Endothelial cell (in vitro differentiated cells): ENCODE data around the gene DDC. TPM values are rescaled to one million over a fixed set of nuclear protein-coding genes. Genes with fewer than 3 reads are reported as not detected.

Experiments
- DNase-seq: peaks from one replicate; pipeline ENCODE4 v3.0.0; 2021; ENCODE audit warnings: low spot score
- H3K27ac Mint-ChIP-seq: one replicate; pipeline ENCODE4 v1.8.0; 2021; ENCODE audit warnings: mixed read lengths, inconsistent platforms; ENCODE audit not compliant: unreplicated experiment
- H3K27me3 Mint-ChIP-seq: one replicate; pipeline ENCODE4 v1.8.0; 2021; ENCODE audit warnings: mild to moderate bottlenecking, moderate library complexity, mixed read lengths, inconsistent platforms; ENCODE audit not compliant: unreplicated experiment
- H3K36me3 Mint-ChIP-seq: one replicate; pipeline ENCODE4 v1.8.0; 2021; ENCODE audit warnings: mild to moderate bottlenecking, low read depth, mixed read lengths, inconsistent platforms; ENCODE audit not compliant: unreplicated experiment
- H3K4me1 Mint-ChIP-seq: one replicate; pipeline ENCODE4 v1.8.0; 2021; ENCODE audit warnings: mild to moderate bottlenecking, mixed read lengths, inconsistent platforms; ENCODE audit not compliant: unreplicated experiment
- H3K4me3 Mint-ChIP-seq: one replicate; pipeline ENCODE4 v1.8.0; 2021; ENCODE audit warnings: mild to moderate bottlenecking, mixed read lengths, inconsistent platforms; ENCODE audit not compliant: unreplicated experiment
- H3K9me3 Mint-ChIP-seq: one replicate; pipeline ENCODE4 v1.8.0; 2021; ENCODE audit warnings: mixed read lengths, inconsistent platforms; ENCODE audit not compliant: unreplicated experiment
- total RNA-seq: library from RNA; stranded (reverse); fragmentation: NEBNext Ultra II Directional; extraction: Animal tissue kit (Norgen Biotek cat#: 25700); gene quantifications from one replicate; pipeline ENCODE4 v1.2.1, GENCODE V29; 2021; ENCODE audit not compliant: unreplicated experiment
- TF ChIP-seq, protein P1 (sequence below): fragments of 200-600 bp; sonication (generic); IDR thresholded peaks from one replicate; pipeline ENCODE4 v1.5.0; 2021; ENCODE audit warnings: antibody characterized with exemption; ENCODE audit not compliant: unreplicated experiment

DDC gene
- total RNA-seq, 1 donor from 2014 or later = not detected

DNA sequence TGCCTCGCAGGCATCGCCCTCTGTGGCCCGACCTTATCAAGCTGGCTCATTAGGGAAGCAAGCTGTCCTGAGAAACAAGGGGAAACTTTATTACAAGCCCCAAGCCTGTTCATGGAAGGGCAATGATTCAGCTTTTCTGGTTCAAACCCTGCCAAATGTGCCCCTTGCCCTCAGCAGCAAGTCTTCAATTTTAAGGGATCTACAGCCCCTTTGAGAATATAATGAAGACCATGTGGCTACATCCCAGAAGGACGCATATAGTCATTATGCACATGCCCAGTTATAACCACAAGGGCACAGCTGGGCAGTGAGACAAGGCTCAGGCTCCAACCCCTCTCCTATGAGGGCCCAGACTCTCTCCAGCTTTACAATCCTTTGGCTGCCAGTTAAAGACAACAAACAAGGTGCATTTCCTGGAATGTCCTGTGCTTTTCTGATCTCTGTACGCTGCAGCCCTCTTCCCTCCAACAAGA, 56.7 kb downstream of the DDC start:
- Mint-ChIP-seq H3K27me3 (no peaks in the 10 kb centered on the region), H3K36me3 (peaks cover 3% of the 10 kb centered on the region), H3K9me3 (no peaks in the 10 kb centered on the region), H3K4me1 (peaks cover 4% of the 10 kb centered on the region), H3K27ac (no peak overlapping the region), H3K4me3 (no peak overlapping the region)
- no peak for DNase-seq
- TF ChIP-seq, protein P1, sequence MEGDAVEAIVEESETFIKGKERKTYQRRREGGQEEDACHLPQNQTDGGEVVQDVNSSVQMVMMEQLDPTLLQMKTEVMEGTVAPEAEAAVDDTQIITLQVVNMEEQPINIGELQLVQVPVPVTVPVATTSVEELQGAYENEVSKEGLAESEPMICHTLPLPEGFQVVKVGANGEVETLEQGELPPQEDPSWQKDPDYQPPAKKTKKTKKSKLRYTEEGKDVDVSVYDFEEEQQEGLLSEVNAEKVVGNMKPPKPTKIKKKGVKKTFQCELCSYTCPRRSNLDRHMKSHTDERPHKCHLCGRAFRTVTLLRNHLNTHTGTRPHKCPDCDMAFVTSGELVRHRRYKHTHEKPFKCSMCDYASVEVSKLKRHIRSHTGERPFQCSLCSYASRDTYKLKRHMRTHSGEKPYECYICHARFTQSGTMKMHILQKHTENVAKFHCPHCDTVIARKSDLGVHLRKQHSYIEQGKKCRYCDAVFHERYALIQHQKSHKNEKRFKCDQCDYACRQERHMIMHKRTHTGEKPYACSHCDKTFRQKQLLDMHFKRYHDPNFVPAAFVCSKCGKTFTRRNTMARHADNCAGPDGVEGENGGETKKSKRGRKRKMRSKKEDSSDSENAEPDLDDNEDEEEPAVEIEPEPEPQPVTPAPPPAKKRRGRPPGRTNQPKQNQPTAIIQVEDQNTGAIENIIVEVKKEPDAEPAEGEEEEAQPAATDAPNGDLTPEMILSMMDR = no peak

DNA sequence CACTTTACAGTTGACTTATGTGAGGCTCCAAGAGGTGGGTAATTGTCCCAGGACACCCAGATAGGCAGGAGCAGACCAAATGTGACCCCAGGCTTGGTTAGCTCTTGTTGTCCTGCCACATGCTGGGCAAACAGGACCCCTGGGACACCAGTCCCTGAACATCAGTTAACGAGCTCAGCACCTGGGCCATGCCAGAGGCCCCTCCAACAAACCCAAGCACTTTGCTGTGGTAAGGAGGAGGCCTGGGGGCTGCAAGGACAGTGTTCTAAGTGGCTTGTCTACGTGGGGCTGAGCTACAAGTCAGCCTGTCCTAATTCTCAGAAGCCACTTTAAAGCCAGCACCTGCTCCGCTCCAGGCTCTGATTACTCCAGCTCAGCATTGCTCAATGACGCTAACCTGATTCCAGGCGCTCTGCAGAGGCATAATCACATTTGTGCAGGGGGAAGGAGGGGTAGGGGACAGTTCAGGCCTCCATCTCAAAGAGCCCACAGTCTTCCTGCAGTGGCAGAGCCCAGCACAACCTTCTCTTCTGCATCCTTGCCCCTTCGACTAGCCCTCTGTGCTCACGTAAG, 57.2 kb downstream of the DDC start:
- no peaks in the 10 kb centered on the region for H3K9me3 Mint-ChIP-seq
- H3K27ac Mint-ChIP-seq = no peak overlapping the region
- H3K27me3 Mint-ChIP-seq = no peaks in the 10 kb centered on the region
- no peak for DNase-seq
- peaks cover 4% of the 10 kb centered on the region for H3K4me1 Mint-ChIP-seq
- no peak overlapping the region for H3K4me3 Mint-ChIP-seq
- TF ChIP-seq, protein P1 = no peak
- peaks cover under 1% of the 10 kb centered on the region for H3K36me3 Mint-ChIP-seq

DNA sequence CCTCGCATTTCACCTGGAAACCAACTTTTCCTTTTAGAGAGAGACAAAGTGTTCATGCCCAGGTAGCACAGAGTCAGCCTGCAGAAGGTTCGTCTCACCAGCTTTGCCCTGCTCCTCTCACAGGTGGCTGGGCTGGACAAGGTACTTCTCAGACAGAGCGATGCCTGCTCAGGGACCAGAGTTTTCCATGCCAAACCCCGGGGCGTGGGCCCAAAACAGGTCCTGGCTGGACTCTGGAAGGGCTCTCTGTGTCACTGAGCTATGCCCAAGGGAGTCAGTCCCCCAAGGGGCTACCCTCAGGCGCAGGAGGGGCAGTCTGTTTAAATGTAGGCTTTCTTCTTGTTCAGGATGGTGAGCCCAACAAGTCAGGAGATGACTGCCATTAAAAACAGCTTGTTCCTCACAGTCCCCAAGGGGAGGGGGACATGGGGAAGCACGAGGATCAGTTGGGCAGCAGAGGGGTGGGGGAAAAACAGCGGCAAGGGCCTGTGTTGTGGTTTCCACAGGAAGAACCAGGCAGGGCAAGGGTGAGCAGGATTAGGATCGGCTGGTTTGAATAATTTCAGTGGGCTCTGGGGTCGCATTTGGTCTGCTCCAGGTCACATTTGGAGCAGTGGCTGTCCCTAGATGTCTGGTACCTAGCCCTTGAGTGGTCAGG, 59.5 kb downstream of the DDC start:
- peaks cover 4% of the 10 kb centered on the region for H3K4me1 Mint-ChIP-seq
- TF ChIP-seq, protein P1 = no peak
- no peak overlapping the region for H3K27ac Mint-ChIP-seq
- H3K36me3 Mint-ChIP-seq = peaks cover 4% of the 10 kb centered on the region
- H3K9me3 Mint-ChIP-seq = no peaks in the 10 kb centered on the region
- H3K27me3 Mint-ChIP-seq = no peaks in the 10 kb centered on the region
- H3K4me3 Mint-ChIP-seq = no peak overlapping the region
- DNase-seq = no peak

DNA sequence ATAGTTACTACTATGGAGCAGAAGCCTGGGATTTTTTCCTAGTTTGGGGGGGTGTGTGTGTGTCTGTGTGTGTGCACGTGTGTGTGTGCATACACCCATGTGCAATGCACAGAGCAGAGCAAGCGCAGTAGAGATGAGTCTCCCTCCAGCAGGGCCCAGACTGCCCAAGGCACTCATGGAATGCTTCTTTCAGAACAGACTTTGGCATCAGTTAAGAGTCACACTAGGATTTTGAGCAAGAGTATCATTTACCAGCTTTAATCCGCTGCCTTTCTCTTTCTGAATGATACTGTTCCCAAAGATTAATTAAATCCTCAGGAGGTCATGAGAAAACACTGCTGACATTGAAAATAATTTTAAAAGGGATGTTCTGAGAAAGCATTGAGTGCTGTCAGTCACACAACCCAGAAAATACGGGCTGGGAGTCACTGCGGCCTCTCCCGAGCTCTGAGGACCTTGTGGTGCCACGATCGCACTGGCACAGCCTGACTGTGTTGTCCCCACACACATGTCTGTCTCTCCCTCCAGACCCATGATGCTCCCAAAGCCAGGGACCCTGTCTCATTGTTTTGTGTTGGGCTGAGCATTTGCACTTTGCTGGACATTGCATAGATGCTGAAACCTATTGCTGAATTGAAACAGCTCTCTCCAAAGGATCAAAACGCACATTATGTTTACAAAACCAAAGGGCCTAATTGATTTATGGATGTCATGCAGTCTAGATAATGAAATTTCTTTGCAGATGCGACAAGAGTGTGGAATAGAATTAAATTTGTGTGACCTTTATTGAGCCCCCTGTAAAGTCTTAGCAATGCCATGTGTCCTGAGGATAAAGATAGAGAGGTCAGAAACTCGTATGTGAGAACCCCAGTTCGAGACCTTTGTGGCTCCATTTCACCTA, 60.3 kb downstream of the DDC start:
- no peak overlapping the region for H3K4me3 Mint-ChIP-seq
- no peak overlapping the region for H3K27ac Mint-ChIP-seq

More for the DNA sequence above, 60.3 kb downstream of the DDC start:
- no peaks in the 10 kb centered on the region for H3K9me3 Mint-ChIP-seq
- H3K27me3 Mint-ChIP-seq = no peaks in the 10 kb centered on the region
- DNase-seq = no peak
- peaks cover 4% of the 10 kb centered on the region for H3K36me3 Mint-ChIP-seq
- TF ChIP-seq, protein P1 = no peak
- peaks cover 4% of the 10 kb centered on the region for H3K4me1 Mint-ChIP-seq
